ENCODE results near the gene TTYH2. TPM values are rescaled to one million over a fixed set of nuclear protein-coding genes. Genes with fewer than 3 reads are reported as not detected.

The TTYH2 gene
- total RNA-seq, 1 donor from 2014 or later: 16.8 TPM

GRCh38 chr17:74289688-74290087 lies 76.3 kb downstream of the TTYH2 start:
- no peak overlapping the region for H3K4me3 Mint-ChIP-seq
- H3K9me3 Mint-ChIP-seq: peaks cover 2% of the 10 kb centered on the region
- TF ChIP-seq, protein P1, sequence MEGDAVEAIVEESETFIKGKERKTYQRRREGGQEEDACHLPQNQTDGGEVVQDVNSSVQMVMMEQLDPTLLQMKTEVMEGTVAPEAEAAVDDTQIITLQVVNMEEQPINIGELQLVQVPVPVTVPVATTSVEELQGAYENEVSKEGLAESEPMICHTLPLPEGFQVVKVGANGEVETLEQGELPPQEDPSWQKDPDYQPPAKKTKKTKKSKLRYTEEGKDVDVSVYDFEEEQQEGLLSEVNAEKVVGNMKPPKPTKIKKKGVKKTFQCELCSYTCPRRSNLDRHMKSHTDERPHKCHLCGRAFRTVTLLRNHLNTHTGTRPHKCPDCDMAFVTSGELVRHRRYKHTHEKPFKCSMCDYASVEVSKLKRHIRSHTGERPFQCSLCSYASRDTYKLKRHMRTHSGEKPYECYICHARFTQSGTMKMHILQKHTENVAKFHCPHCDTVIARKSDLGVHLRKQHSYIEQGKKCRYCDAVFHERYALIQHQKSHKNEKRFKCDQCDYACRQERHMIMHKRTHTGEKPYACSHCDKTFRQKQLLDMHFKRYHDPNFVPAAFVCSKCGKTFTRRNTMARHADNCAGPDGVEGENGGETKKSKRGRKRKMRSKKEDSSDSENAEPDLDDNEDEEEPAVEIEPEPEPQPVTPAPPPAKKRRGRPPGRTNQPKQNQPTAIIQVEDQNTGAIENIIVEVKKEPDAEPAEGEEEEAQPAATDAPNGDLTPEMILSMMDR (IDR thresholded peaks at IDR 0.05; ENCODE audit: unreplicated experiment): no peak
- H3K36me3 Mint-ChIP-seq: no peaks in the 10 kb centered on the region
- H3K27ac Mint-ChIP-seq: no peak overlapping the region
- H3K27me3 Mint-ChIP-seq (ENCODE audit: low read depth): peaks cover 13% of the 10 kb centered on the region
- peaks cover 7% of the 10 kb centered on the region for H3K4me1 Mint-ChIP-seq
- no peak for DNase-seq (ENCODE audit: low spot score in 2 of 2, unreplicated experiment in 2 of 2)

GRCh38 chr17:74290340-74290739 lies 77.0 kb downstream of the TTYH2 start:
- Mint-ChIP-seq H3K9me3 (peaks cover 4% of the 10 kb centered on the region), H3K27me3 (ENCODE audit: low read depth) (peaks cover 8% of the 10 kb centered on the region), H3K27ac (no peak overlapping the region), H3K4me1 (peaks cover 4% of the 10 kb centered on the region), H3K4me3 (no peak overlapping the region), H3K36me3 (no peaks in the 10 kb centered on the region)
- TF ChIP-seq, protein P1 (IDR thresholded peaks at IDR 0.05; ENCODE audit: unreplicated experiment): no peak
- DNase-seq (ENCODE audit: low spot score in 2 of 2, unreplicated experiment in 2 of 2): no peak

DNA sequence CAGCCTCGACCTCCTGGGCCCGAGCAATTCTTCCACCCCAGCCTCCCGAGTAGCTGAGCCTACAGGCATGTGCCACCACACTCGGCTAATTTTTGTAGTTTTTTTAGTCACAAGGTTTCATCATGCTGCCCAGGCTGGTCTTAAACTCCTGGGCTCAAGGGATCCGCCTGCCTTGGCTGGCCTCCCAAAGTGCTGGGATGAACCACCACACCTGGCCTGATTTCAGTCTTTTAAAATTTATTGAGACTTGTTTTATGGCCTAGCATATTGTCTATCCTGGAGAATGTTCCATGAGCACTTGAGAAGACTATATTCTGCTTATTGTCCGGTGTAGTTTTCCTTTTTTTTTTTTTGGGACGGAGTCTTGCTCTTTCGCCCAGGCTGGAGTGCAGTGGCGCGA lies 79.1 kb downstream of the TTYH2 start:
- Mint-ChIP-seq H3K4me1 (peaks cover 9% of the 10 kb centered on the region), H3K9me3 (peaks cover 4% of the 10 kb centered on the region), H3K27me3 (ENCODE audit: low read depth) (peaks cover 6% of the 10 kb centered on the region), H3K36me3 (no peaks in the 10 kb centered on the region), H3K4me3 (no peak overlapping the region), H3K27ac (no peak overlapping the region)
- TF ChIP-seq, protein P1 (IDR thresholded peaks at IDR 0.05; ENCODE audit: unreplicated experiment): no peak
- no peak for DNase-seq (ENCODE audit: low spot score in 2 of 2, unreplicated experiment in 2 of 2)

GRCh38 chr17:74295625-74296547 lies 82.5 kb downstream of the TTYH2 start:
- TF ChIP-seq, protein P1 (IDR thresholded peaks at IDR 0.05; ENCODE audit: unreplicated experiment): no peak
- no peak for DNase-seq (ENCODE audit: low spot score in 2 of 2, unreplicated experiment in 2 of 2)
- Mint-ChIP-seq H3K36me3 (no peaks in the 10 kb centered on the region), H3K27ac (peak overlapping the region; percentile 53), H3K4me3 (no peak overlapping the region), H3K27me3 (ENCODE audit: low read depth) (peaks cover 18% of the 10 kb centered on the region), H3K9me3 (peaks cover 4% of the 10 kb centered on the region), H3K4me1 (peaks cover 7% of the 10 kb centered on the region)

DNA sequence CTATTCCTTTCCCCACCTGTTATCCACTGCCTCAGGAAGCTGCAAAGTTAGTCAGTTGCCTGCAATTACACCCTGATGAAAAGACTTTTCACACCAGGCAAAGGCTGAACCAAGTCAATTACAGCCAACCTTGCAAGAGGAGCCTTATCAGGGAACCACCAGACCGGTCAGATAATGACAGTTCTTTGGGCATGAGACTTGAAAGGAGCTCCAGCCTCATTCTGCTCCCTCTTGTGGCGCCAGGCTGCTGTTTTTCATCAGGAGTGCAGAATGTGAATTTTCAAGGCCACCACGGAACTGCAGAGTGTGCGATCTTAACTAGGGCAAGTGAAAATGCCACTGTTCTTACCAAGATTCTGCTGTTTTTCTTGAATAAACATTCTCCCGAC lies 83.2 kb downstream of the TTYH2 start:
- peak in 1 of 2 experiments; percentile 50 for DNase-seq (ENCODE audit: low spot score in 2 of 2, unreplicated experiment in 2 of 2)
- Mint-ChIP-seq H3K27me3 (ENCODE audit: low read depth) (peaks cover 21% of the 10 kb centered on the region), H3K4me1 (peaks cover 7% of the 10 kb centered on the region), H3K36me3 (no peaks in the 10 kb centered on the region), H3K4me3 (no peak overlapping the region), H3K9me3 (peaks cover 4% of the 10 kb centered on the region), H3K27ac (no peak overlapping the region)
- TF ChIP-seq, protein P1 (IDR thresholded peaks at IDR 0.05; ENCODE audit: unreplicated experiment): peak; percentile 33
